Measurements from ENCODE around the gene RASL12. TPM values are rescaled to one million over a fixed set of nuclear protein-coding genes. Genes with fewer than 3 reads are reported as not detected.
"Not testable (repeated sequence)": the region's sequence is repeated elsewhere in the genome, so short reads cannot be mapped to it uniquely, and the experiment has no call there.

RASL12 gene, protein sequence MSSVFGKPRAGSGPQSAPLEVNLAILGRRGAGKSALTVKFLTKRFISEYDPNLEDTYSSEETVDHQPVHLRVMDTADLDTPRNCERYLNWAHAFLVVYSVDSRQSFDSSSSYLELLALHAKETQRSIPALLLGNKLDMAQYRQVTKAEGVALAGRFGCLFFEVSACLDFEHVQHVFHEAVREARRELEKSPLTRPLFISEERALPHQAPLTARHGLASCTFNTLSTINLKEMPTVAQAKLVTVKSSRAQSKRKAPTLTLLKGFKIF
- total RNA-seq: 19.7 TPM
- long read RNA-seq, transcript RASL12-202 (4 exons, 1,523 nt): minor isoform, 19 of 126 reads
- long read RNA-seq, transcript RASL12-201 (5 exons, 2,640 nt): major isoform, 69 of 126 reads
- long read RNA-seq, partial matches to known transcripts: 9 of 126 reads
- long read RNA-seq, other reads (novel, unspliced or antisense): 28 of 126 reads

GRCh38 chr15:65067645-65068402 is at the start of gene RASL12:
Gene RASL12 (minus strand): TSS chr15:65067991. CDS start chr15:65067835, 156 bp downstream.
- DNase-seq (no peak), ATAC-seq (ENCODE audit: poor library complexity) (peak; percentile 28)
- intact Hi-C loops (cut with DNase I): no loop called here

DNA sequence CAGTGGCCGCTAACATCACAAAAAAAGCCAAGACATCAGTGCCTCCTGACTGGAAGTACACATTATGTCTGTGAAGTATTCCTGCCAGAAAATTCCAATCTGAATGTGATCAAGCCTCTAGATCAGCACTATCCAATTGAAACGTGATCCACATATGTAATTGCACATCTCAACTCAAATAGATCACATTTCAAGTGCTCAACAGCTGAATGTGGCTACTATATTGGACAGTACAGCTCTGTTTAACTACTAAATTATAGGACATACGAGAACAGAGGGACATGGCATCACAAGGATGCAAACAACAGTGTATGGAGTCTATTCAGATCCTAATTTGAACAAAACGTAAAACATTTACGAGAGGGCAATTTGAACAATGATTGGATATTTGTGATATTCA is 47.8 kb upstream of the RASL12 start:
- intact Hi-C loops (cut with DNase I): no loop called here
- ATAC-seq (ENCODE audit: poor library complexity): no peak
- no peak for DNase-seq

GRCh38 chr15:65115086-65115485 is 47.3 kb upstream of the RASL12 start, which contains the start of gene UBAP1L:
Gene UBAP1L (minus strand): TSS chr15:65115200. CDS start chr15:65106215, 8,985 bp downstream.
- DNase-seq (no peak), ATAC-seq (ENCODE audit: poor library complexity) (no peak)
- intact Hi-C loops (cut with DNase I): no loop called here

DNA sequence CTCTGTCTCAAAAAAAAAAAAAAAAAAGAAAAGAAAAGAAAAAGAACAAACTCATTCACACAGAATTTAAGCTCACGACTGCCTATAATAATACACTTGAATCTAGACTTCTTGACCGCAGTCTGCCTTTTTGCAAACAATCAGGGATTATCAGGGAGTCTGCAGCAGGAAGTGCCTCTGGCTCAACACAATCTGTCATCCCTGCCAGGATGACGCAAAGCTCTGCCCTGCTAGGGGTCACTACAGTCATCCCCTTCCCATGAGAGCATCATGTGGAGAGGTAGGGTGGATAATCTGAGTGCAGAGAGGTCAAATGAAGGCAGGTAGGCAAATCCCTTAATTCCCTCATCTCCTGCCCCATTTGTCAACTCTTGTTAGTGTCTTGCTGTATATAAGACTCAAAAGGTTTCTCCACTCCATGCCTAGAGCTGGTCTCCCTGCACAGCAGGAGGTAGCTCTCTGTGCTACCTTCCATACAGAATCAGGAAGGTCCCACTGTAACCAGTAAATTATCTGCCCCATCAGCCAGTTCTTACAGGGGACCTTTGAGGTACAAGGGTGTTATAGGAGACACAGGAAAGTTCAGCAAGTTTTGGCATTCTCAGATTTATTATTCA is 43.0 kb upstream of the RASL12 start:
- DNase-seq (no peak), ATAC-seq (ENCODE audit: poor library complexity) (peak; percentile 29)
- intact Hi-C loops (cut with DNase I): no loop called here

DNA sequence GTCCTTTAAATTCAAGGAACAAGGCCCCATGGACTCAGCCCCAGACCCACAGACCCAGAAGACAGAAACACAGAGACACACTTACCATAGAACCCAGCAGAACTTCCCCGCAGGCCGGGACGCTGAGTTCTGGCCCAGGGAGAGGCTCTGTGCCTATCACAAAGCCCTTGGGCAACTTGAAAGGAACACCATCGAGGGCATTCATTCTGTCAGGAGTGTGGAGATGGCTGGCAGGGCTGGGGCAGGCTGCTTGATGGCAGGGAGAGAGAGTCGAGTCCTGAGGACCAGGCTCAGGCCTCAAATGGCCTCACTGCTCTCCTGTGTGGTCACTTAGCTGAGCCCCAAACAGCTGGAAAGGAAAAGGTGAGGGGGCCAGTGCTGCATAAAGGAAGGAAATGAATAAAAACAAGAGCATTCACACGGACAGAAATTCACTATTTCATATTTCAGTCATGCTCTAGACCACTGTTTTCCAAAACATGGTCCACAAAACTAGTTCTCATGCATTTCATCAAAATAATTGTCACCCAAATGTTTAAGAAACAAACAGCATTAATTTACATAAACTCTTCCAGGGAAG is 38.3 kb upstream of the RASL12 start:
- intact Hi-C loops (cut with DNase I): no loop called here
- ATAC-seq (ENCODE audit: poor library complexity) (no peak), DNase-seq (no peak)

DNA sequence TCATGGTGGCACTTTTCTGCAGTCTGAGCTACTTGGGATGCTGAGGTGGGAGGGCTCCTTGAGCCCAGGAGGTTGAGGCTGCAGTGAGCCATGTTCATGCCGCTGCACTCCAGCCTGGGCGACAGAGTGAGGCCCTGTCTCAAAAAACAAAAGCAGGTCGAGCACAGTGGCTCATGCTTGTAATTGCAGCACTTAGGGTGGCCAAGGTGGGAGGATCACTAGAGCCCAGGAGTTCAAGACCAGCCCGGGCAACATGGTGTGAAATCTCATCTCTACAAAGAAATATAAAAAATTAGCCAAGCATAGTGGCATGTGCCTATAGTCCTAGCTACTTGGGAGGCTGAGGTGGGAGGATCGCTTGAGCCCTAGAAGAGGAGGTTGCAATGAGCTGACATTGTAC is 37.2 kb upstream of the RASL12 start:
- ATAC-seq (ENCODE audit: poor library complexity): no peak
- intact Hi-C loops (cut with DNase I): no loop called here

GRCh38 chr15:65102912-65103311 is 35.1 kb upstream of the RASL12 start:
- DNase-seq (no peak), ATAC-seq (ENCODE audit: poor library complexity) (no peak)
- intact Hi-C loops (cut with DNase I): no loop called here

More for the DNA sequence above, 37.2 kb upstream of the RASL12 start:
- DNase-seq: no peak

DNA sequence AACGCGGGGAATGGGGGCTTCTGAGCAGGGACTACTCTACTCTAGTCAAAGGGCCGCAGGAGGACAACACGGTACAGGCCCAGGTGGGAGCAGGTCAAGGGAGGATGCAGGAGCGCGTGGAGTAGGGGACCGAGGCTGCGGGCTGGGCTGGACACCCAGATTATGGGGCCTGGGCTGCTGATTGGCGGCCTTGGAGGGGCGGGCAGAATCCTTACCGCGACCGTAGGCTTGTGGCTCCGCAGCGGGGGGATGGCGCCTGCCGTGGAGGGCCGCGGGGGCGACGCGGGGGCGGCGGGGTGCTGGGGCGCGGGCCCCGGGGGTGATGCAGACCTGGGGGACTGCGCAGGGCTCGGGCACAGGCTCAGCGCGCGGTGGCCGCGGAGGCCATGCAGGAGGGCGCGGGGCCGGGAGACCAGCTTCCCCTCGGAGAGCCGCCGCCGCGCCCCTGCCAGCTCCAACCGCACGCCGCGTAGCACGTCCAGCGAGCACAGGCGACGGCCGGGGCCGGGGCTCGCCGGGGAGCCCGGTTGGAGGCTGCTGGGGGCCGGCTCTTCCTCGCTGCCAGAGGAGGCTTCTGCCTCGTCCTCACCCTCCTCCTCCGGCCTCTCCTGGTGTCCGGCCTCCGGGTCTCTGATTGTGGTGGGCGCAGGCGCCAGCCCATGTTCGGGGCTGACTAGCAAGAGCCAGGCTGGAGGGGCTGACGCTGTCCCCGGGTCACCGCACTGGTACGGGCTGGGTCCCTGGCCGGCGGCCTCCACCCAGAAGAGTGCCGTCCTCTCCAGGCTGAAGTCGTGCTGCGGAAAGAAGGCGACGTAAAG is 34.3 kb upstream of the RASL12 start:
- ATAC-seq (ENCODE audit: poor library complexity) (no peak), DNase-seq (no peak)
- intact Hi-C loops (cut with DNase I): no loop called here

GRCh38 chr15:65101411-65101890 is 33.7 kb upstream of the RASL12 start:
- peak; percentile 82 for DNase-seq
- peak; percentile 83 for ATAC-seq (ENCODE audit: poor library complexity)
- intact Hi-C loops (cut with DNase I): no loop called here

- intact Hi-C loops (cut with DNase I): no loop called here
- DNase-seq (no peak), ATAC-seq (ENCODE audit: poor library complexity) (no peak)
Observed at GRCh38 chr15:65100442-65100841, 32.7 kb upstream of the RASL12 start.

DNA sequence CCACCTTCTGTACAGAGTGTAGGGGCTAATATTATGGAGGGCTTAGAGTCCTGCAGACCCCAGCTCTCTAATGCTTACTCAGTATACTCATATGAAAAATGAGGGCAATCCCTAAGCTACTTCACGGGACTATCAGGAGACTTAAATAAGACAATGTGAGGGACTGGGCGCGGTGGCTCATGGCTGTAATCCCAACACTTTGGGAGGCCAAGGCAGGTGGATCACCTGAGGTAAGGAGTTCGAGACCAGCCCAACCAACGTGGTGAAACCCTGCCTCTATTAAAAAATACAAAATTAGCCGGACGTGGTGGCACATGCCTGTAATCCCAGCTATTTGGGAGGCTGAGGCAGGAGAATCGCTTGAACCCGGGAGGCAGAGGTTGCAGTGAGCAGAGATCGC is 32.0 kb upstream of the RASL12 start:
- not testable (repeated sequence) for DNase-seq; ATAC-seq (ENCODE audit: poor library complexity)
- intact Hi-C loops (cut with DNase I): loop anchor here (5.0 kb wide), 1 partner anchor 48 kb away; no protein-coding TSS in a partner anchor

DNA sequence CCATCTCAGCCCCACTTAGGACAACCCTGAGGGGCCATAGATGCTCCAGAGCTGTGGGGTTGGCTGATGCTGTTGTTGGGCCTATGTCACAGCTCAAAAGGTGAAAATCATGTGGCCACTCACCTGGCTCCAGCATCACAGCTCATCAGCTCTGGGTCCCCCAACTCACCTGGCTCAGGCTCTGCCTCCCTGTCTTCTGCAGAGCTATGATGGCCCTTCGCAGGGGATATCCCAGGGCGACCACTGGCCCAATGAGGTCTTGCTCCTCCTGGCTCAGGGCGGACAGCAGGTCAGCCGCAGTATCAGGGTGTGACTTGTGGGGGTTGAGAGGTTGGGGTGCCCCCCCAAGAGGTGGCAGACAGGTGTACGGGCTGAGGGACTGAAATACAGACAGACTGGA is 31.5 kb upstream of the RASL12 start:
- DNase-seq (no peak), ATAC-seq (ENCODE audit: poor library complexity) (no peak)
- intact Hi-C loops (cut with DNase I): loop anchor here (5.0 kb wide), 1 partner anchor 47 kb away; no protein-coding TSS in a partner anchor

DNA sequence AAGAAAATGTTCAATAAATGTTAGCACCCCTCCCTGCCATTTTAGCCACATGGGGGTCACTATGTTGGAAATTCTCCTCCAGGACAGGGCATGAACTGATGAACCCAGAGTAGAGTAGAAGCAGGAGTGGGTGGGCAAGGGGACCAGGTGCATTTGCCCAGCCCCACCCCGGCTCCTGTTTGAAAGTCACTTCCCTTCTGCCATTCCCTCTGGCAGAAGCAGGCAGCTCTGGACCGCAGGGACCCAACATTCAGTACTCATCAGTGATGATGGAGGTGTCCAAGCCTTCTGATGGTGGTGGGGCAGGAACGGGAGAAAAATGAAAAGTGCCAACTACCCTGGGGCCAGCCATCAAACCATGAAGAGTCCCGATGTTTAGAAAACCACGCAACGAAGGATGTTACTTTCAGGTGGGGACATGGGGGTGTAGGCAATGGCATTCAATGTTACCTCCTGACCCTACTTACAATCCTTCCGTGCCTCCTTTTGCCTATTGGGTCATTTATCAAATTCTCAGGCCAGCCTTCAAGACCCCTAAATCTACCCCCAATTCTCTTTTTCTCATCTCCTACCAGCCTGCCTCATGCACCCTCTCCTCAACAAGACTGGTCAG is 30.0 kb upstream of the RASL12 start:
- intact Hi-C loops (cut with DNase I): loop anchor here (5.0 kb wide), 1 partner anchor 45 kb away; no protein-coding TSS in a partner anchor
- no peak for ATAC-seq (ENCODE audit: poor library complexity)

GRCh38 chr15:65096481-65097385 is 28.9 kb upstream of the RASL12 start:
- DNase-seq (no peak), ATAC-seq (ENCODE audit: poor library complexity) (no peak)
- intact Hi-C loops (cut with DNase I): loop anchor here (5.0 kb wide), 1 partner anchor 44 kb away; no protein-coding TSS in a partner anchor

More for the DNA sequence above, 30.0 kb upstream of the RASL12 start:
- no peak for DNase-seq

GRCh38 chr15:65095747-65096104 is 27.9 kb upstream of the RASL12 start:
- no peak for ATAC-seq (ENCODE audit: poor library complexity)
- intact Hi-C loops (cut with DNase I): loop anchor here (5.0 kb wide), 1 partner anchor 43 kb away; no protein-coding TSS in a partner anchor
- DNase-seq: no peak

DNA sequence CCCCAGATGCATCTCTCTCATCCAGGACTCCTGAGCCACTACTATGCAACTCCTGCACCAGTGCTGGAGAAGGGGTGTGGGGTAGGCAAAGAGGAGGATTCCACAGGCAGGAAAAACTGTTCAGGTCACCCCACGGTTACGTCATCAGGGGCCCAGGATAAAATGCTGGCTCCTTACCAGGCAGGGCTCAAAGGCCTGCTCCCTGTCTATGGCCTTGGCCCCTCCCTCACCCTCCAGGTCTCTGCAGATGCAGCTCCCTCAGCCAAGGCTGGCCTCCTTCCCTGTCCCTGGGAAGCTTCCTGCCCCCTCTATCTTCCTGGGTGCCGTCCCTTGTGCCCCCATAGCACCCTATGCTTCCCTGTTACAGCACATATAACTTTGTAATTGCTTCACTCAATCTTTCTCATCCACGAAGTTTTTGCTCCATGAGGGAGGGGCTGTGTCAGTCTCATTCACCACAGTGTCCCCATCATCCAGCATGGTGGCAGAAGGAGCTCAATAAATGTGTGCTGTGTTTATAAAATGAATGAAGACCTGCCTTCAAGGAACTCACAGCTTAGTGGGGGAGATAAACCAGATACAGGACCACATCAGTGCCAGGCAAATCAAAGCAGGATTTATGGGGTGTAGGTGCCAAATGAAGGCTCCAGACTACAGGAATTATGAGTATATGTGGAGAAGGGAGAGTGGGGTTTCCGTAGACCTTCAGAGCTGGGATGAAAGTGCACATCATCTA is 27.4 kb upstream of the RASL12 start:
- ATAC-seq (ENCODE audit: poor library complexity) (no peak), DNase-seq (no peak)
- intact Hi-C loops (cut with DNase I): loop anchor here (5.0 kb wide), 1 partner anchor 43 kb away; no protein-coding TSS in a partner anchor
